SK-N-SH treated with all-trans-retinoic acid at 6 μM for 48 hours (cell line): ENCODE data around the gene MED26.

Source experiments
- ATAC-seq: fragments of 200-7000 bp; cut with Tn5 transposase; 3 replicates; pipeline ENCODE4 v1.9.1; 2020; ENCODE audit warnings: mild to moderate bottlenecking, moderate library complexity
- BACH2 ChIP-seq: fragments of 250-450 bp; sonication (Bioruptor Pico); IDR thresholded peaks from 2 replicates; pipeline ENCODE4 v1.9.0; 2021; ENCODE audit warnings: mild to moderate bottlenecking, borderline replicate concordance
- CREB5 ChIP-seq: fragments of 250-450 bp; sonication (Bioruptor Pico); IDR thresholded peaks from 2 replicates; pipeline ENCODE4 v1.5.1; 2020; ENCODE audit warnings: low read depth, mild to moderate bottlenecking, moderate library complexity
- CSDC2 ChIP-seq: fragments of 250-450 bp; sonication (Bioruptor Pico); IDR thresholded peaks from 2 replicates; pipeline ENCODE4 v1.5.0; 2020; ENCODE audit warnings: mild to moderate bottlenecking, moderate library complexity
- ESRRG ChIP-seq: fragments of 250-450 bp; sonication (Bioruptor Pico); IDR thresholded peaks from 2 replicates; pipeline ENCODE4 v1.6.1; 2021; ENCODE audit warnings: mild to moderate bottlenecking
- ISL1 ChIP-seq: fragments of 250-450 bp; sonication (Bioruptor Pico); IDR thresholded peaks from 2 replicates; pipeline ENCODE4 v2.1.2; 2022; ENCODE audit warnings: mild to moderate bottlenecking, moderate library complexity
- OSR1 ChIP-seq: fragments of 250-450 bp; sonication (Bioruptor Pico); IDR thresholded peaks from 2 replicates; pipeline ENCODE4 v1.8.0; 2022; ENCODE audit warnings: moderate library complexity, mild to moderate bottlenecking, inconsistent platforms
- POU6F1 ChIP-seq: fragments of 250-450 bp; sonication (Bioruptor Pico); IDR thresholded peaks from 2 replicates; pipeline ENCODE4 v1.8.0; 2021; ENCODE audit warnings: low read depth, mild to moderate bottlenecking, moderate library complexity, borderline replicate concordance
- PPARA ChIP-seq: fragments of 250-450 bp; sonication (Bioruptor Pico); IDR thresholded peaks from 2 replicates; pipeline ENCODE4 v1.5.0; 2020; ENCODE audit warnings: mild to moderate bottlenecking, borderline replicate concordance
- RARB ChIP-seq: fragments of 250-450 bp; sonication (Bioruptor Pico); IDR thresholded peaks from 2 replicates; pipeline ENCODE4 v1.8.0; 2021; ENCODE audit warnings: mild to moderate bottlenecking, moderate library complexity
- SNAI2 ChIP-seq: fragments of 250-450 bp; sonication (Bioruptor Pico); IDR thresholded peaks from 2 replicates; pipeline ENCODE4 v1.5.0; 2020; ENCODE audit warnings: mild to moderate bottlenecking, moderate library complexity
- TCF4 ChIP-seq: fragments of 250-450 bp; sonication (Bioruptor Pico); IDR thresholded peaks from 2 replicates; pipeline ENCODE4 v1.8.0; 2021; ENCODE audit warnings: mild to moderate bottlenecking, moderate library complexity, borderline replicate concordance
- TOX ChIP-seq: fragments of 250-450 bp; sonication (Bioruptor Pico); IDR thresholded peaks from 2 replicates; pipeline ENCODE4 v1.8.0; 2021; ENCODE audit warnings: mild to moderate bottlenecking, moderate library complexity, borderline replicate concordance
- TSHZ2 ChIP-seq: fragments of 250-450 bp; sonication (Bioruptor Pico); IDR thresholded peaks from 2 replicates; pipeline ENCODE4 v1.5.0; 2020; ENCODE audit warnings: mild to moderate bottlenecking, moderate library complexity
- ZC3H10 ChIP-seq: fragments of 250-450 bp; sonication (Bioruptor Pico); IDR thresholded peaks from 2 replicates; pipeline ENCODE4 v1.5.1; 2021; ENCODE audit warnings: mild to moderate bottlenecking, moderate library complexity
- ZFP3 ChIP-seq: fragments of 250-450 bp; sonication (Bioruptor Pico); IDR thresholded peaks from 2 replicates; pipeline ENCODE4 v1.5.0; 2020; ENCODE audit warnings: mild to moderate bottlenecking, moderate library complexity
- ZFP30 ChIP-seq: fragments of 450-650 bp; formaldehyde crosslinking; IDR thresholded peaks from 2 replicates; pipeline ENCODE4 v1.5.0; 2022; ENCODE audit warnings: mild to moderate bottlenecking, moderate library complexity
- ZNF565 ChIP-seq: fragments of 450-650 bp; formaldehyde crosslinking; conservative IDR thresholded peaks from 2 replicates; pipeline ENCODE4 v1.5.0; 2020; ENCODE audit warnings: low read depth, mild to moderate bottlenecking, moderate library complexity
- ZNF70 ChIP-seq: fragments of 450-650 bp; formaldehyde crosslinking; IDR thresholded peaks from 2 replicates; pipeline ENCODE4 v1.5.0; 2020; ENCODE audit warnings: mild to moderate bottlenecking, moderate library complexity
- ZNF8 ChIP-seq: fragments of 450-650 bp; formaldehyde crosslinking; IDR thresholded peaks from 2 replicates; pipeline ENCODE4 v1.5.0; 2020; ENCODE audit warnings: mild to moderate bottlenecking, moderate library complexity

The MED26 gene

GRCh38 chr19:16620584-16620983 lies 7.4 kb downstream of the MED26 start:
- TF ChIP-seq CREB5 (CRISPR knock-in tag) (no peak), ZFP3 (CRISPR knock-in tag) (no peak), PPARA (CRISPR knock-in tag) (no peak), TSHZ2 (CRISPR knock-in tag) (no peak), ZFP30 (CRISPR knock-in tag) (no peak), ZNF565 (CRISPR knock-in tag) (no peak)
- TF ChIP-seq, all 23 proteins: peak for 0
- no peak for ATAC-seq

- TF ChIP-seq ZNF70 (no peak), SNAI2 (CRISPR knock-in tag) (no peak), CREB5 (CRISPR knock-in tag) (no peak), ZC3H10 (CRISPR knock-in tag) (no peak), CSDC2 (no peak), ISL1 (no peak), POU6F1 (CRISPR knock-in tag) (no peak), ZFP30 (CRISPR knock-in tag) (no peak), ZNF8 (CRISPR knock-in tag) (no peak), ZFP3 (CRISPR knock-in tag) (no peak), ESRRG (CRISPR knock-in tag) (no peak), BACH2 (CRISPR knock-in tag) (no peak), PPARA (CRISPR knock-in tag) (no peak), TCF4 (CRISPR knock-in tag) (no peak), ZNF565 (CRISPR knock-in tag) (no peak)
- TF ChIP-seq, all 23 proteins: peak for 0
- ATAC-seq, result no peak
Measured at GRCh38 chr19:16620018-16620417, 8.0 kb downstream of the MED26 start.

DNA sequence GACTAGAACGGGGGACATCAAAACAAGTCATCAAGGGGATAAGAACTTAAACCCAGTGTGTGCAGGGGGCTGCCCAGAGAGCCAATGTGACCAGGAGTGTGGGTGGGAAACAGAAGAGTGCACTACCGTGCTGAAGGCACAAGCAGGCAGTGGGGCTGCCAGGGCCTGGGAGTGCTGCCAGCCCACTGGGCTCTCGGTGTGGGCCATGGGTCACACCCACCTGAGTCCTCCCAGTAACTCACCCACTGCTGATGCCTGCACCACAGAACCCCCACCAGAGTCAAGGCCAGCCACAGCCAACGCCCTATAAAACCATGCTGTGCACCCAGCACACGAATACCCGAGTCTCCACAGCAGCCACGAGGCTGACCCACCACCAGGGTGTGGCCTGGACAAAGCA lies 8.5 kb downstream of the MED26 start:
- no peak for ATAC-seq
- TF ChIP-seq PPARA (CRISPR knock-in tag) (no peak), ESRRG (CRISPR knock-in tag) (no peak), ISL1 (no peak), CREB5 (CRISPR knock-in tag) (no peak), BACH2 (CRISPR knock-in tag) (no peak), ZFP3 (CRISPR knock-in tag) (no peak), OSR1 (CRISPR knock-in tag) (no peak), ZNF565 (CRISPR knock-in tag) (no peak), ZC3H10 (CRISPR knock-in tag) (no peak), RARB (CRISPR knock-in tag) (no peak), ZNF8 (CRISPR knock-in tag) (no peak)

DNA sequence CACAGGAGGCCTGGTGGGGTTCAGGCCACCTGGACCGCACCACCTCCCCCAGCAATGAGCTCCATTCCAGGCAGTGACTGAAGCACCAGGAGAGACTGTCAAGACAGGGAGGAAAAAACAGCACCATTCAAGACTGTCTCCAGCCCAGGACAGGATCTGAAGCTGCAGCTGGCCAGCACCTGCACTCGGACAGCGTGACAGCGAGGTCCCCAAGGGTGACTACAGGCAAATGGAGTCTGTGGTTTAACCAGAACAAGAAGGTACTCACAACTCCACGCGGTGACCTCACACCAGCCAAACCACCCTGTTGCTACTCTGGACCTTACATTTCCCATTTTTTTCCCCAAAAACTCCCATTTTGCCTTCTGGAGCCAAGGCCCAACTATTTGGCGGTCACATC lies 9.8 kb downstream of the MED26 start:
- no peak for TF ChIP-seq ZFP30 (CRISPR knock-in tag)
- TF ChIP-seq TOX (CRISPR knock-in tag), result no peak
- ATAC-seq, result no peak
